Measurements from ENCODE around the gene CARTPT.

Gene CARTPT

GRCh38 chr5:71714911-71715310 is 4.2 kb upstream of the CARTPT start:
- Mint-ChIP-seq H3K4me3 (no peak overlapping the region), H3K4me1 (no peaks in the 10 kb centered on the region), H3K36me3 (ENCODE audit: low read depth) (no peaks in the 10 kb centered on the region), H3K27me3 (ENCODE audit: low read depth) (peaks cover 66% of the 10 kb centered on the region), H3K27ac (no peak overlapping the region), H3K9me3 (no peaks in the 10 kb centered on the region)
- TF ChIP-seq, protein P1, sequence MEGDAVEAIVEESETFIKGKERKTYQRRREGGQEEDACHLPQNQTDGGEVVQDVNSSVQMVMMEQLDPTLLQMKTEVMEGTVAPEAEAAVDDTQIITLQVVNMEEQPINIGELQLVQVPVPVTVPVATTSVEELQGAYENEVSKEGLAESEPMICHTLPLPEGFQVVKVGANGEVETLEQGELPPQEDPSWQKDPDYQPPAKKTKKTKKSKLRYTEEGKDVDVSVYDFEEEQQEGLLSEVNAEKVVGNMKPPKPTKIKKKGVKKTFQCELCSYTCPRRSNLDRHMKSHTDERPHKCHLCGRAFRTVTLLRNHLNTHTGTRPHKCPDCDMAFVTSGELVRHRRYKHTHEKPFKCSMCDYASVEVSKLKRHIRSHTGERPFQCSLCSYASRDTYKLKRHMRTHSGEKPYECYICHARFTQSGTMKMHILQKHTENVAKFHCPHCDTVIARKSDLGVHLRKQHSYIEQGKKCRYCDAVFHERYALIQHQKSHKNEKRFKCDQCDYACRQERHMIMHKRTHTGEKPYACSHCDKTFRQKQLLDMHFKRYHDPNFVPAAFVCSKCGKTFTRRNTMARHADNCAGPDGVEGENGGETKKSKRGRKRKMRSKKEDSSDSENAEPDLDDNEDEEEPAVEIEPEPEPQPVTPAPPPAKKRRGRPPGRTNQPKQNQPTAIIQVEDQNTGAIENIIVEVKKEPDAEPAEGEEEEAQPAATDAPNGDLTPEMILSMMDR (IDR thresholded peaks at IDR 0.05; ENCODE audit: unreplicated experiment in 3 of 3) = no peak

DNA sequence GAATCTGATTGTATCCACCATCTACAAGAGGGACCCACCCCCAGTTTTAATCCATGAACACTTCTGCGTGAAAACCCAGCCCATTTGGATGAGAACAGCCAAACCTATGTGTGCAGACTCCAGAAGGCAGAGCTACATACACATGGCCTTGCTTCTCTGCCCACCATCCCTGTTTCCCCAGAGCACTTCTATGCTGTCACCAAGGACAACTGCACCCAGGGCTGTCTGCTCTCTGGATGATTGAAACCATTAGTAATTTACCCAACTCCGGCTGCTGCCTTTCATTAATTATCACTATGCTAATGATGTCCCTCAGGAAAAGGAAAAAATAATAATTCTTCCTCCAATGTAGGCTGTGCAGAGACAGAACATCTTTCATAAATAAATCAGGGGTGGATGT is 8.9 kb downstream of the CARTPT start:
- no peaks in the 10 kb centered on the region for H3K36me3 Mint-ChIP-seq (ENCODE audit: low read depth)
- TF ChIP-seq, protein P1 (IDR thresholded peaks at IDR 0.05; ENCODE audit: unreplicated experiment in 3 of 3) = no peak
- H3K27me3 Mint-ChIP-seq (ENCODE audit: low read depth) = peaks cover 42% of the 10 kb centered on the region
- no peaks in the 10 kb centered on the region for H3K9me3 Mint-ChIP-seq
- H3K27ac Mint-ChIP-seq = no peak overlapping the region
- no peak overlapping the region for H3K4me3 Mint-ChIP-seq
- no peaks in the 10 kb centered on the region for H3K4me1 Mint-ChIP-seq

DNA sequence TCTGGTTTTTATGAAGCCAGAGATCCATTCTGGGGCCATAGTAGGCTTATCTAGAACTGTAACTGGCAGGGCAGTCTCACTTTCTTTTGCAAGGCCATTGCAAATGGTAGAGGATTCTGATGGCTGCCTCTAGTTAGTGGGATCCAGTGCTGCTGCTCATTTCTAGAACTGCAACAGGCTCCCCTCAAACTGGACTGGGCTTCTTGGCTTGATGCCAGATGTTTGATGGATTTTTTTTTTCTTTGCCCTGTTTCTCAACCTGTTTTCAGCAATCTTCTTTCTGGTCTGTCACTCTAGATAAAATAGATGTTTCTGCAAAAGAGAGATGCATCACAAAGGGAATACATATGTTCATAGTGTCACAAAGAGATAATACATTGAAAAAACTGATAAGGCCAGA is 11.9 kb downstream of the CARTPT start:
- no peaks in the 10 kb centered on the region for H3K4me1 Mint-ChIP-seq
- no peaks in the 10 kb centered on the region for H3K9me3 Mint-ChIP-seq
- no peak overlapping the region for H3K4me3 Mint-ChIP-seq
- no peak overlapping the region for H3K27ac Mint-ChIP-seq
- no peaks in the 10 kb centered on the region for H3K36me3 Mint-ChIP-seq (ENCODE audit: low read depth)
- TF ChIP-seq, protein P1 (IDR thresholded peaks at IDR 0.05; ENCODE audit: unreplicated experiment in 3 of 3) = no peak
- peaks cover 27% of the 10 kb centered on the region for H3K27me3 Mint-ChIP-seq (ENCODE audit: low read depth)

- Mint-ChIP-seq H3K9me3 (no peaks in the 10 kb centered on the region), H3K27me3 (ENCODE audit: low read depth) (peaks cover 23% of the 10 kb centered on the region), H3K4me3 (no peak overlapping the region), H3K36me3 (ENCODE audit: low read depth) (no peaks in the 10 kb centered on the region), H3K27ac (no peak overlapping the region), H3K4me1 (no peaks in the 10 kb centered on the region)
- TF ChIP-seq, protein P1 (IDR thresholded peaks at IDR 0.05; ENCODE audit: unreplicated experiment in 3 of 3) = no peak
These were observed 12.9 kb downstream of the CARTPT start for GRCh38 chr5:71732011-71732410.

DNA sequence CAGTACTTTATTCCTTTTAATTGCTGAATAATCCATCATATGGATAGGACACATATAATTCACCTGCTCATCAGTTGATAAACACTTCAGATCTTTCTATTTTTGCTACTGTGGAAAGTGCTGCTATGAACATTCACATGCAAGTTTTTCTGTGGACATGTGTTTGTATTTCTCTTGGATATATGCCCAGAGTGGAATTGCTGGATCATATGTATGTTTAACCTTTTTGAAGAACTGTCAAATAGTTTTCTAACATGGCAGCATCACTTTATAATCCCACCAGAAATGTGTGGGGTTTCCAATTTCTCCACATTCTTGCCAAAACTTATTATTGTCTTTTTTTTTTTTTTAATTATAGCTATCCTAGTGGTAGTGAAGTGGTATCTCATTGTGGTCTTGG is 15.1 kb downstream of the CARTPT start:
- no peak overlapping the region for H3K27ac Mint-ChIP-seq
- TF ChIP-seq, protein P1 (IDR thresholded peaks at IDR 0.05; ENCODE audit: unreplicated experiment in 3 of 3) = no peak
- H3K4me3 Mint-ChIP-seq = no peak overlapping the region
- H3K27me3 Mint-ChIP-seq (ENCODE audit: low read depth) = peaks cover 13% of the 10 kb centered on the region
- no peaks in the 10 kb centered on the region for H3K9me3 Mint-ChIP-seq
- H3K36me3 Mint-ChIP-seq (ENCODE audit: low read depth) = no peaks in the 10 kb centered on the region
- H3K4me1 Mint-ChIP-seq = no peaks in the 10 kb centered on the region

DNA sequence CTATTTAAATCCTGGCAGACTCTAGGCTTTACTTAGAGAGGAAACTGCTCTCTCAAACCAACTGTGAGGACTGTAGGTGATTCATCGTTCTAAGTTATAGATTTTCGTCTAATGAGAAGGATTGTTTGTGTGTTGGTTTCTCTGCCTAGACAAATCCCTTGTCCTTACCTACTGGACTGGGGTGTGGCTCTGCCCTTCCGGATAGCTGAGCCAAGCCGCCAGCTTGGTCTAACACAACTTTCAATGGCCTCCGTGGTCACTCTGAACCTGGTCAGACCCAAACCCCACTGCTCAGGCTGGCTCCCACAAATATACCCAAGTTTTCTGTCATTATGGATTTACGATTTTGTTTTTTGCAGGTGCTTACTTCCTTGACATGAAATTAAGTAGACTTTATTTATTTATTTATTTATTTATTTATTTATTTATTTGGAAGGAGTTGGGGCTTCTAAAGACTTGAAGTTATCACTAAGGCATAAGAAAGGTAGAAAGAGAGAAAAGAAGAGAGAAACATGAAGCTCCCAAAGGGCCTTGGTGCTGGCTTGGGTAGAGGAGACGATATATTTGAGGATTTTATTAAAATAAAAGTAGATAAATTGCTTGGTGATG is 19.0 kb downstream of the CARTPT start:
- H3K9me3 Mint-ChIP-seq = no peaks in the 10 kb centered on the region

More for the DNA sequence above, 19.0 kb downstream of the CARTPT start:
- H3K27me3 Mint-ChIP-seq (ENCODE audit: low read depth) = no peaks in the 10 kb centered on the region
- no peaks in the 10 kb centered on the region for H3K36me3 Mint-ChIP-seq (ENCODE audit: low read depth)
- no peak overlapping the region for H3K27ac Mint-ChIP-seq
- peaks cover 2% of the 10 kb centered on the region for H3K4me1 Mint-ChIP-seq
- TF ChIP-seq, protein P1 (IDR thresholded peaks at IDR 0.05; ENCODE audit: unreplicated experiment in 3 of 3) = no peak
- H3K4me3 Mint-ChIP-seq = no peak overlapping the region

Measured in nephron (organoid).